Cortex of kidney (tissue), 1 donor: ENCODE data around the gene MDN1.
"Not testable (repeated sequence)": the region's sequence is repeated elsewhere in the genome, so short reads cannot be mapped to it uniquely, and the experiment has no call there.

Source experiments
- DNase-seq: peaks from one replicate; lab custom pipeline; 2025; lab: John Stamatoyannopoulos, UW

The MDN1 gene

GRCh38 chr6:89649682-89650081 lies 169.9 kb downstream of the MDN1 start:
- no peak for DNase-seq

GRCh38 chr6:89644864-89645263 lies 174.7 kb downstream of the MDN1 start:
- no peak for DNase-seq

- no peak for DNase-seq
These were observed 176.2 kb downstream of the MDN1 start for GRCh38 chr6:89643406-89643805.

GRCh38 chr6:89642956-89643355 lies 176.6 kb downstream of the MDN1 start:
- DNase-seq = no peak

GRCh38 chr6:89641581-89641980 lies 178.0 kb downstream of the MDN1 start:
- DNase-seq = not testable (repeated sequence)

GRCh38 chr6:89640804-89641203 lies 178.8 kb downstream of the MDN1 start:
- no peak for DNase-seq

- DNase-seq = peak; percentile 72
These were observed 181.0 kb downstream of the MDN1 start, which contains the start of gene LYRM2 for GRCh38 chr6:89638320-89639195. LYRM2 (minus strand) TSS chr6:89638747; CDS start chr6:89638716, 31 bp downstream.

- no peak for DNase-seq
These were observed 181.7 kb downstream of the MDN1 start for GRCh38 chr6:89637960-89638319.

- not testable (repeated sequence) for DNase-seq
These were observed 183.2 kb downstream of the MDN1 start for GRCh38 chr6:89636412-89636811.

- no peak for DNase-seq
These were observed 189.1 kb downstream of the MDN1 start for GRCh38 chr6:89630488-89630887.

- DNase-seq = no peak
These were observed 195.8 kb downstream of the MDN1 start for GRCh38 chr6:89623749-89624148.

GRCh38 chr6:89619567-89619966 lies 200.0 kb downstream of the MDN1 start:
- no peak for DNase-seq

- DNase-seq = no peak
These were observed 201.6 kb downstream of the MDN1 start for GRCh38 chr6:89618026-89618425.

GRCh38 chr6:89616531-89616930 lies 203.1 kb downstream of the MDN1 start:
- DNase-seq = no peak

GRCh38 chr6:89615882-89616281 lies 203.7 kb downstream of the MDN1 start:
- DNase-seq = no peak

- no peak for DNase-seq
These were observed 205.8 kb downstream of the MDN1 start for GRCh38 chr6:89613790-89614189.

- DNase-seq = no peak
These were observed 207.5 kb downstream of the MDN1 start for GRCh38 chr6:89612121-89612520.

- DNase-seq = no peak
These were observed 207.9 kb downstream of the MDN1 start for GRCh38 chr6:89611666-89612065.

GRCh38 chr6:89610149-89610642 lies 209.4 kb downstream of the MDN1 start:
- no peak for DNase-seq

- no peak for DNase-seq
These were observed 213.7 kb downstream of the MDN1 start for GRCh38 chr6:89605861-89606260.

GRCh38 chr6:89604653-89605052 lies 214.9 kb downstream of the MDN1 start:
- DNase-seq = no peak

GRCh38 chr6:89602166-89602565 lies 217.4 kb downstream of the MDN1 start:
- no peak for DNase-seq

- no peak for DNase-seq
These were observed 219.9 kb downstream of the MDN1 start for GRCh38 chr6:89599727-89600126.

GRCh38 chr6:89597988-89598387 lies 221.6 kb downstream of the MDN1 start:
- no peak for DNase-seq
